ENCODE results near the gene NCOA3.

NCOA3 gene

DNA sequence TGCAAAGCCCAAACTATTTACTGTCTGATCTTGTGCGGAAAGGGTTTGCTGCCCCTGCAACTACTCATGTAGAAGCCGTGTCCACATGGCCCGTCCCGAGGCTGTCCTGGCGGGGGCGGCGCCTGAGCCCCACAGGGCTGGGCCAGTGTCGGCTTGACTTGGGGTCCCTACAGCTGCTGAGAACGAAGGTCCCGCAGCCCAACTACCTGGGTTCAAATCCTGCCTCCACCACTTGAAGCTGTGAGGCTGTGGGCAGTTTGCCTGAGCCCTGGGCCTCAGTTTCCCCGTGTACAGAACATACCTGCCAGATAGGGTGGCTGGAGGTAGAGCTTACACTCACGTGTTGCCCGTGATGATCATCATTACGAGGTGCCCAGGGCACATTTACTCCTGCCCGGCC lies 172.5 kb downstream of the NCOA3 start:
- no peak overlapping the region for H3K4me3 ChIP-seq (ENCODE audit: control insufficient read depth, low read depth, low read length)
- TF ChIP-seq CTCF (IDR thresholded peaks at IDR 0.05; ENCODE audit: control insufficient read depth, insufficient read depth, low read depth, low read length, missing control alignments): no peak
- DNase-seq (ENCODE audit: low read depth): no peak

GRCh38 chr20:47674686-47675085 lies 173.0 kb downstream of the NCOA3 start:
- DNase-seq (ENCODE audit: low read depth): no peak
- TF ChIP-seq CTCF (IDR thresholded peaks at IDR 0.05; ENCODE audit: control insufficient read depth, insufficient read depth, low read depth, low read length, missing control alignments): no peak
- H3K4me3 ChIP-seq (ENCODE audit: control insufficient read depth, low read depth, low read length): no peak overlapping the region

DNA sequence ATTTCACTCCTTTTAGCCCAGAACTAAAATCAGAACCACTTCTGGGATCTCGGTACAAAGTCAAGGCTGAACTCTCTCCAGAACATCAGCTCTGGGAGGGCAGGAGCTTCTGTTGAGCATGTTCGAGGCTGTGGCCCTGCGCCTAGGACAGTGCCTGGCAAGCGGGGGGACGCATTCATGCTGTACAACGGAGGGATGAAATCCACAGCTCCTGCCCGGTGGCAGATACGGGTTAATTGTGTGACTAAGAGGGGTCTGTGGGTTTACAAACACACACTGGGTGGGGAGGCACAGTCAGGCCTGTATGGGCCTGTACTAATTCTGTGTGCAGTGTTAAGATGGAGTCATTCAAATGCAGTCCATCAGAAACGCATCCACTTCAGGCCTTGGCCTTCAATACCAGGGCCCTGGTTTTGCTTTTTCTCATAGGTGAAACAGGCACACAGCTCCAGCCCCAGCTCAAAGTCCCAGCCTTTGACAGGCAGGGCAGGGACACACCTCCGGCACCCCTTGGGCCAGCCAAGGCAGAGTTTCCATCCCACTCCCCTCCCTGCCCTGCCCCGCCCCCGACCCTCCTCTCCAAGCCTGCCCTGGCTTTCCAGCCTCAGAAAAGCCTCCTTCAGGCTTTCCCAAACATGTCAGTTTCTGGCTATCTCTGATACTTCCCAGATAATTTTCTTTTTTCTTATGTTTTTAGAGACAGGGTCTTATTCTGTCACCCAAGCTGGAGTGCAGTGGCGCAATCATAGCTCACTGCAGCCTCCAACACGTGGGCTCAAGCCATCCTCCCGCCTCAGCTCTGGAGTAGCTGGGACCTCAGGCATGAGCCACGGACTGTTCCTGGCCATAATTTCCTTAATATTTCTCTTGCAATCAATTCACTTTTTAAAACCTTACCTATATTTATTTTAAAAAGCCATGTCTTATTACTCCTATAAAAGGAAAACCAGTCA lies 173.8 kb downstream of the NCOA3 start:
- DNase-seq (ENCODE audit: low read depth): no peak
- TF ChIP-seq CTCF (IDR thresholded peaks at IDR 0.05; ENCODE audit: control insufficient read depth, insufficient read depth, low read depth, low read length, missing control alignments): no peak
- H3K4me3 ChIP-seq (ENCODE audit: control insufficient read depth, low read depth, low read length): no peak overlapping the region

GRCh38 chr20:47676219-47676721 lies 174.6 kb downstream of the NCOA3 start:
- no peak for TF ChIP-seq CTCF (IDR thresholded peaks at IDR 0.05; ENCODE audit: control insufficient read depth, insufficient read depth, low read depth, low read length, missing control alignments)
- no peak for DNase-seq (ENCODE audit: low read depth)
- H3K4me3 ChIP-seq (ENCODE audit: control insufficient read depth, low read depth, low read length): no peak overlapping the region

DNA sequence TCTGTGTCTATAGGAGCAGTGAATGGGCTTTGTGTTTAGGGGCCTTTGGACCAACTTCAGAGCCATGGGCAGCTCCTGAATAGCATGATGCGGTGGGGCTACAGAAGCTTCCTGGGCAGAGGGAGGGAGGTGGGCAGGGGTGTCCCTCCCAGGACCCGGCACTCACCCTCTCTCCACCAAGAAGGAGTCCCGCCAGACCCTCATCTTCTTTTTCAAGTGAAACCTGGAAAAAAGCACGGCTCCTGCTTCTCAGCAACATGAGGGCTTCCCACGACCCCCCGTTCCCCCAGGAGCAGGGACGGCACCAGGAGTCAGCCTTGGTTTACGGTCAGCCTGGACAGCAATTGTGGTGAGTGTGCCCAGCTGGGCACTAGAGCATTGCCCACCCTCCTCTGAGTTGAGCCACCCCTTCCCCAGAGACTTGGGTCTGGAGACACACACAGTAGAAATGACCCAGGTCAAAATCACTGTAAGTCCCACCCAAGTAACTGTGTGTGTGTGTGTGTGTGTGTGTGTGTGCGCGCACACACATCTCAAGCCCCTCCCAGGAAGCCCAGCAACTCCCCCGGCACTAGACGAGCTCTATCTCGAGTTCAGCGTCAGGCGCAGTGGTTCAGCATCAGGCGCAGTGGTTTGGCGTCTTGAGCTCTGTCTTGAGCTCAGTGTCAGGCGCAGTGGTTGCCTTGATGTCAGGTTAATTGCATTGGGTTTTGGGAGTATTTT lies 175.4 kb downstream of the NCOA3 start:
- no peak for TF ChIP-seq CTCF (IDR thresholded peaks at IDR 0.05; ENCODE audit: control insufficient read depth, insufficient read depth, low read depth, low read length, missing control alignments)
- H3K4me3 ChIP-seq (ENCODE audit: control insufficient read depth, low read depth, low read length): no peak overlapping the region
- no peak for DNase-seq (ENCODE audit: low read depth)

- no peak for DNase-seq (ENCODE audit: low read depth)
- peak; percentile 83 for TF ChIP-seq CTCF (IDR thresholded peaks at IDR 0.05; ENCODE audit: control insufficient read depth, insufficient read depth, low read depth, low read length, missing control alignments)
- H3K4me3 ChIP-seq (ENCODE audit: control insufficient read depth, low read depth, low read length): no peak overlapping the region
Measured at GRCh38 chr20:47677635-47678453, 176.2 kb downstream of the NCOA3 start.
